ENCODE data around the gene STUB1.

Gene STUB1

GRCh38 chr16:647173-647902 lies 32.9 kb upstream of the STUB1 start:
- H3K27ac ChIP-seq (ENCODE audit: low read length) = no peak overlapping the region
- H3K4me3 ChIP-seq (ENCODE audit: low read depth in 1 of 2, low read length in 2 of 2) = no peak overlapping the region
- no peaks in the 10 kb centered on the region for H3K27me3 ChIP-seq (ENCODE audit: low read depth, low read length)
- peaks cover 0 to 41% of the 10 kb centered on the region in 2 donors for H3K4me1 ChIP-seq (ENCODE audit: control insufficient read depth in 1 of 2, insufficient read depth in 2 of 2, low read length in 2 of 2)
- no peaks in the 10 kb centered on the region for H3K9me3 ChIP-seq (ENCODE audit: control insufficient read depth in 1 of 2, low read length in 2 of 2)
- peaks cover 0 to 6% of the 10 kb centered on the region in 2 donors for H3K36me3 ChIP-seq (ENCODE audit: control insufficient read depth in 1 of 2, insufficient read depth in 2 of 2, low read length in 2 of 2)

- Histone ChIP-seq H3K4me3 (ENCODE audit: low read depth in 1 of 2, low read length in 2 of 2) (peak overlapping the region; percentile 54 to 86), H3K4me1 (ENCODE audit: control insufficient read depth in 1 of 2, insufficient read depth in 2 of 2, low read length in 2 of 2) (peaks cover 0 to 33% of the 10 kb centered on the region in 2 donors), H3K27ac (ENCODE audit: low read length) (peak overlapping the region; percentile 79), H3K9me3 (ENCODE audit: control insufficient read depth in 1 of 2, low read length in 2 of 2) (no peaks in the 10 kb centered on the region), H3K36me3 (ENCODE audit: control insufficient read depth in 1 of 2, insufficient read depth in 2 of 2, low read length in 2 of 2) (peaks cover 0 to 6% of the 10 kb centered on the region in 2 donors), H3K27me3 (ENCODE audit: low read depth, low read length) (no peaks in the 10 kb centered on the region)
Measured at GRCh38 chr16:648071-648780, 32.0 kb upstream of the STUB1 start.

GRCh38 chr16:648781-649589 lies 31.2 kb upstream of the STUB1 start, which contains the start of gene WDR90:
TSS of gene WDR90 (plus strand) at chr16:649365. CDS start at chr16:649417, 52 bp downstream.
- Histone ChIP-seq H3K27me3 (ENCODE audit: low read depth, low read length) (no peaks in the 10 kb centered on the region), H3K4me3 (ENCODE audit: low read depth in 1 of 2, low read length in 2 of 2) (peak within 1 kb of the TSS; percentile 54 to 86), H3K9me3 (ENCODE audit: control insufficient read depth in 1 of 2, low read length in 2 of 2) (no peaks in the 10 kb centered on the region), H3K4me1 (ENCODE audit: control insufficient read depth in 1 of 2, insufficient read depth in 2 of 2, low read length in 2 of 2) (peaks cover 0 to 29% of the 10 kb centered on the region in 2 donors), H3K36me3 (ENCODE audit: control insufficient read depth in 1 of 2, insufficient read depth in 2 of 2, low read length in 2 of 2) (peaks cover 0 to 6% of the 10 kb centered on the region in 2 donors), H3K27ac (ENCODE audit: low read length) (peak within 1 kb of the TSS; percentile 79)

- peaks cover 0 to 6% of the 10 kb centered on the region in 2 donors for H3K36me3 ChIP-seq (ENCODE audit: control insufficient read depth in 1 of 2, insufficient read depth in 2 of 2, low read length in 2 of 2)
- peaks cover 0 to 29% of the 10 kb centered on the region in 2 donors for H3K4me1 ChIP-seq (ENCODE audit: control insufficient read depth in 1 of 2, insufficient read depth in 2 of 2, low read length in 2 of 2)
- H3K27ac ChIP-seq (ENCODE audit: low read length) = no peak overlapping the region
- H3K4me3 ChIP-seq (ENCODE audit: low read depth in 1 of 2, low read length in 2 of 2) = peak overlapping the region; percentile 30 to 86
- no peaks in the 10 kb centered on the region for H3K9me3 ChIP-seq (ENCODE audit: control insufficient read depth in 1 of 2, low read length in 2 of 2)
- H3K27me3 ChIP-seq (ENCODE audit: low read depth, low read length) = no peaks in the 10 kb centered on the region
Measured at GRCh38 chr16:649631-650030, 30.6 kb upstream of the STUB1 start.

GRCh38 chr16:651844-652243 lies 28.4 kb upstream of the STUB1 start:
- Histone ChIP-seq H3K4me1 (ENCODE audit: control insufficient read depth in 1 of 2, insufficient read depth in 2 of 2, low read length in 2 of 2) (peaks cover 0 to 29% of the 10 kb centered on the region in 2 donors), H3K27me3 (ENCODE audit: low read depth, low read length) (no peaks in the 10 kb centered on the region), H3K36me3 (ENCODE audit: control insufficient read depth in 1 of 2, insufficient read depth in 2 of 2, low read length in 2 of 2) (peaks cover 0 to 11% of the 10 kb centered on the region in 2 donors), H3K4me3 (ENCODE audit: low read depth in 1 of 2, low read length in 2 of 2) (no peak overlapping the region), H3K27ac (ENCODE audit: low read length) (no peak overlapping the region), H3K9me3 (ENCODE audit: control insufficient read depth in 1 of 2, low read length in 2 of 2) (no peaks in the 10 kb centered on the region)

- H3K27me3 ChIP-seq (ENCODE audit: low read depth, low read length) = no peaks in the 10 kb centered on the region
- H3K27ac ChIP-seq (ENCODE audit: low read length) = no peak overlapping the region
- no peaks in the 10 kb centered on the region for H3K9me3 ChIP-seq (ENCODE audit: control insufficient read depth in 1 of 2, low read length in 2 of 2)
- no peak overlapping the region for H3K4me3 ChIP-seq (ENCODE audit: low read depth in 1 of 2, low read length in 2 of 2)
- H3K36me3 ChIP-seq (ENCODE audit: control insufficient read depth in 1 of 2, insufficient read depth in 2 of 2, low read length in 2 of 2) = peaks cover 0 to 16% of the 10 kb centered on the region in 2 donors
- peaks cover 0 to 25% of the 10 kb centered on the region in 2 donors for H3K4me1 ChIP-seq (ENCODE audit: control insufficient read depth in 1 of 2, insufficient read depth in 2 of 2, low read length in 2 of 2)
Measured at GRCh38 chr16:652454-653305, 27.5 kb upstream of the STUB1 start.

- Histone ChIP-seq H3K9me3 (ENCODE audit: control insufficient read depth in 1 of 2, low read length in 2 of 2) (no peaks in the 10 kb centered on the region), H3K36me3 (ENCODE audit: control insufficient read depth in 1 of 2, insufficient read depth in 2 of 2, low read length in 2 of 2) (peaks cover 0 to 25% of the 10 kb centered on the region in 2 donors), H3K27me3 (ENCODE audit: low read depth, low read length) (no peaks in the 10 kb centered on the region), H3K4me3 (ENCODE audit: low read depth in 1 of 2, low read length in 2 of 2) (no peak overlapping the region), H3K27ac (ENCODE audit: low read length) (no peak overlapping the region), H3K4me1 (ENCODE audit: control insufficient read depth in 1 of 2, insufficient read depth in 2 of 2, low read length in 2 of 2) (peaks cover 0 to 14% of the 10 kb centered on the region in 2 donors)
Measured at GRCh38 chr16:654034-654433, 26.2 kb upstream of the STUB1 start.

- H3K9me3 ChIP-seq (ENCODE audit: control insufficient read depth in 1 of 2, low read length in 2 of 2) = no peaks in the 10 kb centered on the region
- peaks cover 0 to 20% of the 10 kb centered on the region in 2 donors for H3K36me3 ChIP-seq (ENCODE audit: control insufficient read depth in 1 of 2, insufficient read depth in 2 of 2, low read length in 2 of 2)
- H3K27me3 ChIP-seq (ENCODE audit: low read depth, low read length) = no peaks in the 10 kb centered on the region
Measured at GRCh38 chr16:657487-657886, 22.7 kb upstream of the STUB1 start.

GRCh38 chr16:658679-659571 lies 21.3 kb upstream of the STUB1 start:
- Histone ChIP-seq H3K4me3 (ENCODE audit: low read depth in 1 of 2, low read length in 2 of 2) (no peak overlapping the region), H3K9me3 (ENCODE audit: control insufficient read depth in 1 of 2, low read length in 2 of 2) (no peaks in the 10 kb centered on the region), H3K27ac (ENCODE audit: low read length) (no peak overlapping the region), H3K27me3 (ENCODE audit: low read depth, low read length) (no peaks in the 10 kb centered on the region), H3K36me3 (ENCODE audit: control insufficient read depth in 1 of 2, insufficient read depth in 2 of 2, low read length in 2 of 2) (peaks cover 0 to 20% of the 10 kb centered on the region in 2 donors), H3K4me1 (ENCODE audit: control insufficient read depth in 1 of 2, insufficient read depth in 2 of 2, low read length in 2 of 2) (peaks cover 0 to 14% of the 10 kb centered on the region in 2 donors)

More at GRCh38 chr16:657487-657886, 22.7 kb upstream of the STUB1 start:
- no peak overlapping the region for H3K27ac ChIP-seq (ENCODE audit: low read length)
- H3K4me3 ChIP-seq (ENCODE audit: low read depth in 1 of 2, low read length in 2 of 2) = no peak overlapping the region
- H3K4me1 ChIP-seq (ENCODE audit: control insufficient read depth in 1 of 2, insufficient read depth in 2 of 2, low read length in 2 of 2) = peaks cover 0 to 14% of the 10 kb centered on the region in 2 donors

- no peak overlapping the region for H3K27ac ChIP-seq (ENCODE audit: low read length)
- H3K4me3 ChIP-seq (ENCODE audit: low read depth in 1 of 2, low read length in 2 of 2) = no peak overlapping the region
- H3K9me3 ChIP-seq (ENCODE audit: control insufficient read depth in 1 of 2, low read length in 2 of 2) = no peaks in the 10 kb centered on the region
- no peaks in the 10 kb centered on the region for H3K27me3 ChIP-seq (ENCODE audit: low read depth, low read length)
- H3K4me1 ChIP-seq (ENCODE audit: control insufficient read depth in 1 of 2, insufficient read depth in 2 of 2, low read length in 2 of 2) = peaks cover 0 to 14% of the 10 kb centered on the region in 2 donors
- peaks cover 0 to 20% of the 10 kb centered on the region in 2 donors for H3K36me3 ChIP-seq (ENCODE audit: control insufficient read depth in 1 of 2, insufficient read depth in 2 of 2, low read length in 2 of 2)
Measured at GRCh38 chr16:659618-660017, 20.6 kb upstream of the STUB1 start.
